Smooth muscle cell (in vitro differentiated cells): Measurements from ENCODE around the gene RUFY2. TPM values are rescaled to one million over a fixed set of nuclear protein-coding genes. Genes with fewer than 3 reads are reported as not detected.
"Not testable (repeated sequence)": the region's sequence is repeated elsewhere in the genome, so short reads cannot be mapped to it uniquely, and the experiment has no call there.

Source experiments
- DNase-seq: peaks from one replicate; lab custom pipeline; 2025; ENCODE audit not compliant: unreplicated experiment; lab: John Stamatoyannopoulos, UW
- H2AFZ ChIP-seq: fragments of 200-600 bp; sonication (generic); 2 replicates; pipeline ENCODE4 v1.6.0; 2016; ENCODE audit warnings: antibody characterized with exemption, low read depth, mild to moderate bottlenecking
- H3F3A ChIP-seq: fragments of 200-600 bp; sonication (generic); 2 replicates; pipeline ENCODE4 v1.6.0; 2017; ENCODE audit warnings: antibody characterized with exemption, low read depth
- H3K27ac ChIP-seq: fragments of 200-600 bp; sonication (generic); 2 replicates; pipeline ENCODE4 v1.5.1; 2016; ENCODE audit warnings: low read depth, mild to moderate bottlenecking
- H3K27me3 ChIP-seq: fragments of 200-600 bp; sonication (generic); 2 replicates; pipeline ENCODE4 v1.6.1; 2016; ENCODE audit warnings: low read depth, mild to moderate bottlenecking
- H3K36me3 ChIP-seq: fragments of 200-600 bp; sonication (generic); 2 replicates; pipeline ENCODE4 v1.5.1; 2016; ENCODE audit warnings: low read depth
- H3K4me1 ChIP-seq: fragments of 200-600 bp; sonication (generic); 2 replicates; pipeline ENCODE4 v1.5.1; 2016; ENCODE audit warnings: low read depth
- H3K4me2 ChIP-seq: fragments of 200-600 bp; sonication (generic); 2 replicates; pipeline ENCODE4 v1.6.0; 2016; ENCODE audit warnings: mild to moderate bottlenecking
- H3K4me3 ChIP-seq: fragments of 200-600 bp; sonication (generic); 2 replicates; pipeline ENCODE4 v1.5.1; 2016; ENCODE audit warnings: mild to moderate bottlenecking
- H3K79me2 ChIP-seq: fragments of 200-600 bp; sonication (generic); 2 replicates; pipeline ENCODE4 v1.6.0; 2016; ENCODE audit warnings: low read depth, mild to moderate bottlenecking
- H3K9ac ChIP-seq: fragments of 200-600 bp; sonication (generic); 2 replicates; pipeline ENCODE4 v1.6.0; 2016; ENCODE audit warnings: low read depth
- H3K9me3 ChIP-seq: fragments of 200-600 bp; sonication (generic); replicated peaks from 2 replicates; pipeline ENCODE4 v1.5.1; 2016; ENCODE audit warnings: low read depth
- H4K20me1 ChIP-seq: fragments of 200-600 bp; sonication (generic); 2 replicates; pipeline ENCODE4 v1.6.0; 2016; ENCODE audit warnings: low read depth
- CTCF ChIP-seq: fragments of 200-600 bp; sonication (generic); IDR thresholded peaks from 2 replicates; pipeline ENCODE4 v1.5.1; 2017; ENCODE audit warnings: borderline replicate concordance, mild to moderate bottlenecking, antibody characterized with exemption; ENCODE audit not compliant: insufficient read depth, poor library complexity, severe bottlenecking
- WGBS: methylation state at CpG from one replicate; pipeline ENCODE4 v1.1.7; 2016; ENCODE audit warnings: low lambda C conversion rate; 5-methylcytosine and 5-hydroxymethylcytosine counted together
- polyA plus RNA-seq: library from polyadenylated mRNA; unstranded; fragments of >200 nt; fragmentation: Nextera tagmentation; extraction: Ambion mirVana; gene quantifications from 2 replicates; pipeline ENCODE4 v1.2.1, GENCODE V29; 2016
- total RNA-seq: library from RNA; depleted of rRNA; stranded (reverse); fragments of >200 nt; gene quantifications from 2 replicates; pipeline ENCODE4 v1.2.3, GENCODE V29; 2014

The RUFY2 gene
- total RNA-seq (27.1 and 31.8 TPM in 2 replicates), polyA plus RNA-seq (9.3 and 14.3 TPM in 2 replicates)

DNA sequence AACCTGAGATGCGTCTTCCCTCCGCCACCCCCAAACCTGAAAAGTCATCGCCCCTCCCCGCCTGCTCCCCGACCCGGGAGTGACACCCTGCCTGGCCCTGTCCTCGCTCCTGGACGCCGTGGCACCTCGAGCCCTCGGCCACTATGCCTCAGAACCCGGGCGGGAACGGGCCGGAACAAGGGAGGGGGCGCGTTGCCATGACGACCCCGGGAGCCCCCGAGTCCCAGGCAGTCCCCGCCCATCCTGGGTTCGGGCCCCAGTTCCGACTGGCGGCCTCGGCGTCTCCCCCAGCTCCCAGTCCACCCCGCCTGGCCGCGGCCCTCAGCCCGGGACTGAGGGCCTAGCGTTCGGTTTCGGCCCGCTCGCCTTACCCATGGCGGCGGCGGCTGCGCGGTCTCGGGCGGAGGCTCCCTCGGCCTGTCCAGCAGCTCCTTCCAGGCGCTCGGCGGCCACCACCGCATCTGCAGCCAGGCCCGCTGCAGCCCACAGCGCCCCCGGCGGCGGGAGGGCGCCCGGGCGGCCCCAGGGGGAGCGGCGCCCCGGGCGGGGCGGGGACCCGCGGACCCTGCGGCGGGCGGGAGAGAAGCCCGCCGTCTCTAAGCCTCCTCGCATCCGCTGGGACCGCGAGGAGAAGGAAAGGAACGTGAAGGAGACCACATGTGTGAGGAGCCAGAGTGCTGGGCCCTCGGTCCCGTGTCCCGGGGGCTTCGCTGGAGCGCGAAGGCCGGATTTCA lies at the start of gene RUFY2:
Gene RUFY2 (minus strand): TSS at position 463 of the 734 bp plus-strand sequence. CDS start 88 bp downstream, at position 375.
- no peaks in the 10 kb centered on the region for H3K27me3 ChIP-seq
- H3K4me3 ChIP-seq, result peak within 1 kb of the TSS; percentile 100
- peak within 1 kb of the TSS; percentile 98 for H3K9ac ChIP-seq
- H3K4me1 ChIP-seq, result peaks cover 10% of the 10 kb centered on the region
- peaks cover 41% of the 10 kb centered on the region for H4K20me1 ChIP-seq
- H3K79me2 ChIP-seq, result peaks cover 51% of the 10 kb centered on the region
- H3K36me3 ChIP-seq, result no peaks in the 10 kb centered on the region
- DNase-seq, result peak; percentile 79
- peak within 1 kb of the TSS; percentile 94 for H3K27ac ChIP-seq
- H3F3A ChIP-seq, result no peaks in the 10 kb centered on the region
- no peaks in the 10 kb centered on the region for H3K9me3 ChIP-seq
- TF ChIP-seq CTCF, result peak; percentile 55
- peak within 1 kb of the TSS; percentile 97 for H3K4me2 ChIP-seq
- WGBS, result 2% methylated on average over 35 of the region's 79 CpGs
- H2AFZ ChIP-seq, result peak within 1 kb of the TSS; percentile 99

DNA sequence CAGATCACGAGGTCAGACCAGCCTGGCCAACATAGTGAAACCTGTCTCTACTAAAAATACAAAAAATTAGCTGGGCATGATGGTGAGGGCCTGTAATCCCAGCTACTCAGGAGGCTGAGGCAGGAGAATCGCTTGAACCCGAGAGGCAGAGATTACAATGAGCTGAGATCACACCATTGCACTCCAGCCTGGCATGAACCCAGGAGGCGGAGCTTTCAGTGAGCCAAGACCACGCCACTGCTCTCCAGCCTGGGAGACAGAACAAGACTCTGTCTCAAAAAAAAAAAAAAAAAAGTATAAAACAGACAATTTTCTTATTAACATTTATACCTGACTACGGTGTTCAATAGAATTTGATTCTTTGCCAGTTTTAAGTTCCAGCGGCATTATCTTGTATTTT lies 42.6 kb upstream of the RUFY2 start:
- H2AFZ ChIP-seq, H3K27me3 ChIP-seq, H3K9ac ChIP-seq, H3K27ac ChIP-seq, H3K4me2 ChIP-seq, H3K79me2 ChIP-seq, H3K9me3 ChIP-seq, H3F3A ChIP-seq, H3K36me3 ChIP-seq, H3K4me3 ChIP-seq, H4K20me1 ChIP-seq, DNase-seq, H3K4me1 ChIP-seq: not testable (repeated sequence)
- 84% methylated on average over 7 of the region's 7 CpGs for whole genome bisulfite sequencing

GRCh38 chr10:68446179-68446578 lies 39.1 kb upstream of the RUFY2 start:
- no peaks in the 10 kb centered on the region for H3K9me3 ChIP-seq
- H3F3A ChIP-seq, result no peaks in the 10 kb centered on the region
- no peaks in the 10 kb centered on the region for H3K79me2 ChIP-seq
- no peak overlapping the region for H3K27ac ChIP-seq
- no peaks in the 10 kb centered on the region for H3K4me1 ChIP-seq
- H3K4me3 ChIP-seq, result no peak overlapping the region
- H3K4me2 ChIP-seq, result no peak overlapping the region
- H3K27me3 ChIP-seq, result no peaks in the 10 kb centered on the region
- WGBS, result 97% methylated on average over 1 of the region's 1 CpG
- DNase-seq, result no peak
- no peak for TF ChIP-seq CTCF
- no peaks in the 10 kb centered on the region for H3K36me3 ChIP-seq
- no peak overlapping the region for H3K9ac ChIP-seq
- no peak overlapping the region for H2AFZ ChIP-seq
- H4K20me1 ChIP-seq, result no peaks in the 10 kb centered on the region

GRCh38 chr10:68442971-68443370 lies 35.9 kb upstream of the RUFY2 start:
- no peak overlapping the region for H3K4me2 ChIP-seq
- no peaks in the 10 kb centered on the region for H3K79me2 ChIP-seq
- H3K36me3 ChIP-seq, result no peaks in the 10 kb centered on the region
- H3K27ac ChIP-seq, result no peak overlapping the region
- no peak for TF ChIP-seq CTCF
- no peak overlapping the region for H2AFZ ChIP-seq
- H3F3A ChIP-seq, result no peaks in the 10 kb centered on the region
- H3K4me3 ChIP-seq, result no peak overlapping the region
- no peaks in the 10 kb centered on the region for H3K4me1 ChIP-seq
- no peaks in the 10 kb centered on the region for H3K9me3 ChIP-seq
- DNase-seq, result no peak
- H3K9ac ChIP-seq, result no peak overlapping the region
- H3K27me3 ChIP-seq, result no peaks in the 10 kb centered on the region
- no peaks in the 10 kb centered on the region for H4K20me1 ChIP-seq
- WGBS, result 95% methylated on average over 2 of the region's 2 CpGs
